Lower leg skin (tissue), 3 donors: ENCODE results near the gene JARID2.

Experiments used
- CTCF ChIP-seq, 3 donors: fragments of 450-650 bp; IDR thresholded peaks; one replicate each; pipeline ENCODE4 v1.5.1; 2016; ENCODE audit warnings: antibody characterized with exemption in 3 of 3, mild to moderate bottlenecking in 3 of 3, moderate library complexity in 2 of 3
- POLR2A ChIP-seq, 2 donors: fragments of 450-650 bp; IDR thresholded peaks; one replicate each; pipeline ENCODE4 v1.6.1; 2016 to 2017; ENCODE audit warnings: antibody characterized with exemption in 2 of 2, mild to moderate bottlenecking in 1 of 2, moderate library complexity in 1 of 2

DNA sequence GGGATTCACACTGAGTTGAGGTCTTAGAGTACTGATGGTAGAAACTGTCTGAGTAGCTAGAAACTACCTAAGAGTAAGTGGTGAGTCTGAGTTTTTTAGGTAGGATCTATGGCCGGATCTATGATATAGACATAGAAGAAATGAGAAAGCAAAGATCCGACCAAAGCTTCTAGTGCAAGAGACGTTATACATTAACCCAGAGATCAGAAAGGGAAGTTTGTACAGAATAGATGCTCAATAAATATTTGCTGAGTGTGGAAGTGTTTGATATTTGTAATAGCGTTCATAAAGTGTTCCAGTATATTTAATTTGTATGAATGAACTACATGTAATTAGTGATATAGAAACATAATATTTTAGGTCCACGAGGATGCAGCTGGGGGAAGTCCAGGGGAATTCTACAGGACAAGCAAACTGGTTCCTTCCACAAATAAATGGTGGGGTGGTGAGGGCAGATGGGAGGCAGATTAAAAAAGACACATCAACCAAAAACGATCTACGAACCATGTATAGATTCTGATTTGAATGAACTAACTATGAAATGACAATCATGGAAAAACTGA, 31.9 kb upstream of the JARID2 start:
- TF ChIP-seq POLR2A (IDR thresholded peaks at IDR 0.05) (no peak), CTCF (IDR thresholded peaks at IDR 0.05) (no peak)
